Activated CD4-positive, alpha-beta T cell treated with anti-CD3 and anti-CD28 coated beads for 24 hours (primary cell): ENCODE measurements around the gene PLAC8.
A peak's percentile ranks its signal among the peaks of the same experiment; 100 is the strongest.
"Not testable (repeated sequence)": the region's sequence is repeated elsewhere in the genome, so short reads cannot be mapped to it uniquely, and the experiment has no call there.

ENCODE experiments used
- DNase-seq, 2 donors: peaks; one replicate each; pipeline ENCODE4 v3.0.0-alpha.2; 2020; ENCODE audit warnings: low read depth in 2 of 2

PLAC8 gene

GRCh38 chr4:83074086-83074704 is 40.3 kb downstream of the PLAC8 start:
- peak in 1 of 2 donors; percentile 52 for DNase-seq

- no peak for DNase-seq
These were observed 43.4 kb downstream of the PLAC8 start for GRCh38 chr4:83071116-83071515.

GRCh38 chr4:83067058-83067639 is 47.4 kb downstream of the PLAC8 start:
- DNase-seq = no peak

GRCh38 chr4:83065266-83065665 is 49.3 kb downstream of the PLAC8 start:
- DNase-seq = no peak

- DNase-seq = no peak
These were observed 51.8 kb downstream of the PLAC8 start for GRCh38 chr4:83062739-83063138.

GRCh38 chr4:83054928-83055327 is 59.6 kb downstream of the PLAC8 start:
- no peak for DNase-seq

- DNase-seq = not testable (repeated sequence)
These were observed 65.7 kb downstream of the PLAC8 start for GRCh38 chr4:83048781-83049180.

- no peak for DNase-seq
These were observed 67.6 kb downstream of the PLAC8 start for GRCh38 chr4:83046693-83047473.

GRCh38 chr4:83043801-83044407 is 70.6 kb downstream of the PLAC8 start:
- no peak for DNase-seq

- not testable (repeated sequence) for DNase-seq
These were observed 71.4 kb downstream of the PLAC8 start for GRCh38 chr4:83043157-83043556.

- DNase-seq = no peak
These were observed 74.3 kb downstream of the PLAC8 start for GRCh38 chr4:83040269-83040668.
